HG03045 (cell line): Measurements from ENCODE around the gene SPATA2L.
A peak's percentile ranks its signal among the peaks of the same experiment; 100 is the strongest.

Source experiments
- ATAC-seq: cut with Tn5 transposase; IDR thresholded peaks from one replicate; pipeline ENCODE4 v1.9.1; 2021; ENCODE audit warnings: mild to moderate bottlenecking, moderate library complexity; ENCODE audit not compliant: unreplicated experiment

Gene SPATA2L

DNA sequence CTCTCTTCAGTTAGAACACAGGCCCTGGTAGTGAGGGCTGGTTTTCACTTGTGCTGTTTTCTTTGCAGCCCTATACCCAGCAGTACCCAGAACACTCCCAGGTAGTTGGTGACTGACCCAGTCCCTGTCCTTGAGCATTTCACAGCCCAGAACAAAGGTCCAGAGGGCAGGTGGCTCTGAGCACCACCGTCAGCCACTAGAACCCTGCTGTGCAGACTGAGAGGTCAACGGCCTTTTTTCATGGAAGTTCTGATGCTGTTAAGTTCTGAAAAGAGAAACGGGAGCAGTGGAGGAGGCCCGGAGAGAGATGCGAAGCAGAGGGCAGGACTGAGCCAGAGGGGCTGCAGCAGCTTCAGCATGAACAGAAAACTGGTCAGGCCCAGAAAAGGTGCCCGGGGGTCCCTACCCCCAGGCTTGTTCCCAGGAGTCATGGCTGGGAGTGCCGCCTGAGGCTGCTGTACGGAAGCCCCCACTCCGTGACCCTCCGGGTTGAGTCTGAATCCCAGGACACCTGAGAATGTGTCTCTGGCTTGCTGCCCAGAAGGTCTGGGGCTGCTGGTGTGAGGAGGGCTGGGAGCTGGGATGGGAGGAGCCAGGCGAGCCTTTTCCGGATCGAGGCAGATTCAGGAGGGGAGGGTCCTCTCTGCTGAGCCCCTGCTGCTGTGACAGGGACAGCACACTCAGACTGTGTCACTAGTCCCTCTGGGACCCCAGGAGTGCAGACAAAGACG lies 28.5 kb upstream of the SPATA2L start:
- ATAC-seq: no peak

- no peak for ATAC-seq
Measured at GRCh38 chr16:89729293-89729692, 27.8 kb upstream of the SPATA2L start.

GRCh38 chr16:89727406-89728120 lies 26.1 kb upstream of the SPATA2L start:
- no peak for ATAC-seq

DNA sequence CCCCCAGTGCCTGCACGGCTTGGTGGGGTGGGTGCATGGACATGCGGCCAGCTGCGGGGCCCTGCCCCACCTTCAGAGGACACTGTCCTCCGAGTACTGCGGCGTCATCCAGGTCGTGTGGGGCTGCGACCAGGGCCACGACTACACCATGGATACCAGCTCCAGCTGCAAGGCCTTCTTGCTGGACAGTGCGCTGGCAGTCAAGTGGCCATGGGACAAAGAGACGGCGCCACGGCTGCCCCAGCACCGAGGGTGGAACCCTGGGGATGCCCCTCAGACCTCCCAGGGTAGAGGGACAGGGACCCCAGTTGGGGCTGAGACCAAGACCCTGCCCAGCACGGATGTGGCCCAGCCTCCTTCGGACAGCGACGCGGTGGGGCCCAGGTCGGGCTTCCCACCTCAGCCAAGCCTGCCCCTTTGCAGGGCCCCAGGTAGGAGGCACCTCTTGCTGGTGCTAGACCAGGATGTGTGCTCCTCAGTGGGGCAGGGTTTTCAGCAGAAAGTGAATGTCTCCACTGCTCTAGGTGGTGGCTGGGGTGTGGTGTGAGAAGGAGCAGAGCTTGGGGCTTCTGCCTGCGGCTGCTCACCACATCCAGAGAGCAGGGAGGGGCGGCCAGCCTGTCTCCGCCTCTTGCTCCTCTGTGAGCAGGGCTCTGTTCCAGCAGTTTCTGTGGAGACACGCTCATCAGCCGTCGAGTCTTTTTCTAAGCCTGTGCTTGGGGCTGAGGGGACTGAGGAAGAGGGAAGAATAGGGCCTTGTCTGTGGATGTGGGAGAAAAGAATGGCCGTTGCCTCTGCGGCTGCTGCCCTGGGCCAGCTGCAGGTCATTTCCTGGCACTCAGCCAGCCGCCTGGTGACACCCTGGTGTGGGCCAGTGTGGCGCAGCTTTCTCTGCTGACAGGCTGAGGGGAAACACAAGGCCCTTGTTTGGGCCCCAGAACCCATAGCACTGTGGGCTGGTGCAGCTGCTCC lies 22.1 kb upstream of the SPATA2L start:
- ATAC-seq: no peak

DNA sequence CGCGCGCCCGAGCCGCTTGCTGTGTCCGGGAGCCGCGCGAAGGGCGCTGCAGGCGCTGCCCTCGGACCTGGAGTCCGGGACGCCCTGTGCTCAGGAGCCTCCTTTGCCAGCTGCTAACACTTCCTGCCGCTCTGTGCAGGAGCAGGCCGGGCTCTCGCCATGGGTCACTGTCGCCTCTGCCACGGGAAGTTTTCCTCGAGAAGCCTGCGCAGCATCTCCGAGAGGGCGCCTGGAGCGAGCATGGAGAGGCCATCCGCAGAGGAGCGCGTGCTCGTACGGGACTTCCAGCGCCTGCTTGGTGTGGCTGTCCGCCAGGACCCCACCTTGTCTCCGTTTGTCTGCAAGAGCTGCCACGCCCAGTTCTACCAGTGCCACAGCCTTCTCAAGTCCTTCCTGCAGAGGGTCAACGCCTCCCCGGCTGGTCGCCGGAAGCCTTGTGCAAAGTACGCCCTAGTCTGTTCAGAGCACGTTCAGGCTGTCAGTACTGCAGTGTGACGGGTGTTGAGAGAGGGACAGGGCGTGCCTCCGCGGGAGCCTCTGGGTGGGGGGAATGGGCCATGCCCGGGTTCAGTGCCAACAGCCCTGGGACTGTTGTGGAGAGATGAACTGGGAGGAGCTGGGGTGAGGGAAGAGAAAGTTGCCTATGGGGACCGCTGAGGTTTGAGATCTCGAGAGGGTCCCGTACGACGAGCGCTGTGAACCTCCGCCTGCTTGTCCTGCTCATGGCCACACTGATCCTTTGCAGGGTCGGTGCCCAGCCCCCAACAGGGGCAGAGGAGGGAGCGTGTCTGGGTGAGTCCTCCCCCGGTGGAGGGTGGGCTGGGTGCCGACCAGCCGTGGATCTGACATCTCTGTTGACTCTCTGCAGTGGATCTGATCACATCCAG lies 21.1 kb upstream of the SPATA2L start:
- ATAC-seq: no peak

DNA sequence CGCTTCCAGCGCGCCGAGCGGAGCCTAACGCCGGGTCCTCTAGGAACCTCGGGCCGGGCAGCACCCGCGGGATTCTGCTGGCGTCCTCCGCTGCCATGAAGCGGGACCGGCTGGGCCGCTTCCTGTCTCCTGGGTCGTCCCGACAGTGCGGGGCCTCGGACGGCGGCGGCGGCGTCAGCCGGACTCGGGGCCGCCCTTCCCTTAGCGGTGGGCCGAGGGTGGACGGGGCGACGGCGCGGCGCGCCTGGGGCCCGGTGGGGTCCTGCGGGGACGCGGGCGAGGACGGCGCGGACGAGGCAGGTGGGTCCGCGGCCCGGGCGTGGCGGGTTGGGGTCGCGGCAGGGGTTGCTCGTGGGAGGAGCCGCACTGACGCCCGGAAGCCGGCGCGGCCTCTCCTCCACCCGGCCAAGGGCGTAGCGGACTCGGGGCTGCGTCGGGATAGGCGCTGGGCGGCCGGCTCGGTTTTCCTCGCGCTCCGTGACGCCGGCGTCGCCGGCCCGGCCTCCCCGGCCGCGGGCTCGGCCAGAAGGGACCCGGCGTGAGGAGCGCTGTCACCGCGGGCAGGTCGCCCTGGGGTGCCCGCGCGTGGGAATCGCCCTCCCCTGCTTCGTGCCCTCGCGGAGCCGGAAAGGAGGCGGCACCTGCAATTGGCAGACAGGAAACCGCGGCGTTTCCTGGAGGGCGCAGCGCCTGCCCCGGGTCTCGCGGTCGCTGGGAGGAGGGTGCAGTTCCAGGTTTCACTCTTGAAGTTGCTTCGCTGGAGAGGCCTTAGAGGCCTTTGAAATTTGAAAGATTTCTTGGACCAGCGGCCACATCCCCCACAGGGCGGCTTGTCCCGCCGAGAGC lies 20.3 kb upstream of the SPATA2L start:
- peak; percentile 31 for ATAC-seq

DNA sequence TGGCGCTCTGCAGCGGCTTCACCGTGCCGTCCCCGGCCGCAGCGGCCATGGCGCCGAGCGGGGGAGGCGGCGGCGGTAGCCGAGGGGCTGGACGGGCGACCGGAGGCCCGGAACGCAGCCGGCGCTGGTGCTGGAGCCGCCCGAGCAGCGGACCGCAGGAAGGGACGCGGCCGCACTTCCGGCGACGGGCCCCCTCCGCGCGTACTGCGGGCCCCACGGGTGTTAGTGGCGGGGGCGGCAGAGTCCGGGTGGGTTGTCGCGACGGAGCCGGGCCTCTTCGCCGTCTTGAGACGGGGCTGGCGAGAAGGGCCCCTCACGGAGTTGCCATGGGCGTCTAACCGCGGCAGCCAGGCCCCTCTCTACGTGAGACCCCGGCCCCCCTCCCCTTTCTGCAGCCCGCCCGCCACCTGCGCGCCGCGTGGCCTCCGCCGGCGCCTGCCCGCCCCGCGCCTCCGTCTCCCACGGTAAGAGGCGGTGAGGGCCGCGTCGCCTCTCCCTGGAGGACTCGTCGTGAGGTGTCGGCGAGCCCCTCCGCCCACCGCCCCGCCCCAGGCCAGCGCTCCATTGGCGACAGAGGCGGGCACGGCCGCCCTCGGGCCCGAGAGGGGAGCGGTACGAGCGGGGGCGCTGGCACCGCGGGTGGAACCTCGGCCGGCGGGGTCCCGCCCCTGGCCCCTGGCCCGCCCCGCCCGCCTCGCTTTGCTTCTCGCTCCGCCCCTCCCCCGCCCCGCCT lies 19.5 kb upstream of the SPATA2L start, which contains the start of the genes VPS9D1 and ZNF276:
TSS of gene VPS9D1 (minus strand) at position 86 of the 733 bp plus-strand sequence. CDS start at position 49, 37 bp downstream.
TSS of gene ZNF276 (plus strand) at position 725 of the 733 bp plus-strand sequence. CDS start 104 bp downstream, outside the sequence.
- peak; percentile 59 for ATAC-seq

DNA sequence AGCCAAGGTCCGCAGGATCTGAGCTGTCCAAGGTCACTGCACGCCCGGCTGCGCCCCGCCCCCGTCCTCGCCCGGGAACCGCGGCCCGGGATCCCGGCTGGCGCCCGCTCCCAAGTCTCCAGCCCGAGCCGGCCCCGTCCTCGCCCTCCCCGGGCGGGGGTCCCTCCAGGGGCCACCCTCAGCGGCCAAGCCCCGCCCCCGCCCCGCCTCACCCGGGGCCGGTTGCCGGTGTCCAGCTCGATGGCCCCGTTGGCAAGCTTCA lies 19.0 kb upstream of the SPATA2L start:
- peak; percentile 22 for ATAC-seq

- ATAC-seq: no peak
Measured at GRCh38 chr16:89717688-89718505, 16.4 kb upstream of the SPATA2L start.

DNA sequence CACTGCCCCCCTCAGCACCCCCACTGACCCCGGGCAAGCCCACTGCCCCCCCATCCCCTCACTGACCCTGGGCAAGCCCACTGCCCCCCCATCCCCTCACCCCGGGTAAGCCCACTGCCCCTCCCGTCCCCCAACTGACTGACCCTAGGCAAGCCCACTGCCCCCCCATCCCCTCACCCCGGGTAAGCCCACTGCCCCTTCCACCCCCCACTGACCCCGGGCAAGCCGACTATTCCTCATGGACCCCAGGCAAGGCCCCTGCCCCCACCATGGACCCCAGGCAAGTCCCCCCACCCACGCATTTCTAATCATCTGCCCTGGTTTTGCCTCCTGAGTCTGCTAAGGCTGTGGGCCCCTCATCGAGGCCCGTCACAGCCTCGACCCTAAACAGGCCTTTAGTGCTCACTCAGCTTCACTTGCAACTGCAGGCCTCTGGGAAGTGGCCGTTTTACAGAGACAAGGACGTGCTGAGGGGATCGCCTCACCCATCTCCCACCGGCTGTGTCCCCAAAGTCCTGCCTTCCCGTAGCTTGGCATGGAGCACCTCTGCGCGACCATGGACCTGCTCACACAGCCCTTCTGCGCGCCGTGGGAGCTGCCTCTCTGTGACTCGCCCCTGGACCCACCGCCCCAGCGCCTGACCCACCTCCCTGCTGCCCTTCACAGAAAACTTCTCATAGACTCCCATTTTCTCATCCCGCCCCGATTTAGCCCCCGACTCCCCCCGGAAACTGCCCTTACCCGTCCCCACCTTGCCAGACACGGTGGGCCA lies 15.6 kb upstream of the SPATA2L start:
- no peak for ATAC-seq

DNA sequence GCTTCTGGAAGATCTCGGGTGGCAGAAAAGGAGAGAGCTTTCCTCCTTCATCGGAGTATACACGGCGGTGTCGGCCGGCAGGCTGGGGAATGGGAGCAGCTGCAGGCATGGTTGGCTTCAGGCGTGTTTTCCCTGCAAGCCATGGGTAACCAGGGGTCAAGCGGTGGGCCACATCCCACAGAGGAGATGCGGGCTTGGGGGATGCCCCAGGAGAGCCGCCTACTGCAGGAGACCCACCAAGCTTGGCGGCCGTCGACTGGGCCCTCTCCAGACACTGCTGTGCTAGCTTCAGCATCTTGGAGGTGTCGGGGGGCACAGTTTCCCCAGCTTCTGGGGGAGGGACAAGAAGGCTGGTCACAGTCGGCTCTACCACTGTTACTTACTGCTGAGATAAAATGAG lies 15.0 kb upstream of the SPATA2L start:
- ATAC-seq: no peak

GRCh38 chr16:89712274-89712781 lies 10.8 kb upstream of the SPATA2L start:
- ATAC-seq: no peak

DNA sequence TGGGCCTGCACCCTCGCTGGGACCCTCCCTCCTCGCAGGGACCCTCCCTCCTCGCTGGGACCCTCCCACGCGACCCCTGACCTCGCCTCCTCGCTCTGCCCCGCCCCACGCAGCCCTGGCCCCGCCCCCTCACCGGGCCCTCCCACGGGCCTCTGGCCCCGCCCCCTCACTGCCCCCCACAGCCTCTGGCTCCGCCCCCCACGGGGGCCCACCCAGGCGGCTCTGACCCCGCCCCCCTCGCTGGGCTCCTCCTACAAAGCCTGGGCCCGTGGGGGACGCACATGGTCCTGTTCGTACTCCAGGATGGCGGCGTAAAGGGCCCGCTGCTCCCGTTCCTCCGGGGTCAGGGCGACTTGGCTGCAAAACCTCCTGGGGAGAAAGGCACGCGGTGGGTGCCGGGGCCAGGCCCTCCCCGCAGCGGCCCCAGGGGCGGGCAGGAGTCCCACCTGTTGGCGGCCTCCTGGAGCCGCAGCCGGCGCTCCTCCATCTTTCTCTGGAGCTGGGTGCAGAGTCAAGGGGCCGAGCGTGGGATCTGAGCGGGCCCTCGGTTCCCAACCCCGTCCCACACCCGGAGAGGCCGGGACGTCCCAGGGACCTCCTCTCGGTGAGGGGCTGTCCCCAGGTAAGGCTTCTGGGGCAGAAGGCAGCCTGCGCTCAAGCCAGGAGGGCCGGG lies 10.2 kb upstream of the SPATA2L start:
- no peak for ATAC-seq

- ATAC-seq: no peak
Measured at GRCh38 chr16:89710709-89711564, 9.4 kb upstream of the SPATA2L start.

GRCh38 chr16:89709716-89710432 lies 8.4 kb upstream of the SPATA2L start:
- no peak for ATAC-seq
